HPDE6-E6E7 (cell line): ENCODE data around the gene C15orf61.

Experiments used
- DNase-seq: peaks from one replicate; pipeline ENCODE4 v3.0.0; 2011; ENCODE audit warnings: missing footprints; ENCODE audit errors: extremely low spot score

The C15orf61 gene

DNA sequence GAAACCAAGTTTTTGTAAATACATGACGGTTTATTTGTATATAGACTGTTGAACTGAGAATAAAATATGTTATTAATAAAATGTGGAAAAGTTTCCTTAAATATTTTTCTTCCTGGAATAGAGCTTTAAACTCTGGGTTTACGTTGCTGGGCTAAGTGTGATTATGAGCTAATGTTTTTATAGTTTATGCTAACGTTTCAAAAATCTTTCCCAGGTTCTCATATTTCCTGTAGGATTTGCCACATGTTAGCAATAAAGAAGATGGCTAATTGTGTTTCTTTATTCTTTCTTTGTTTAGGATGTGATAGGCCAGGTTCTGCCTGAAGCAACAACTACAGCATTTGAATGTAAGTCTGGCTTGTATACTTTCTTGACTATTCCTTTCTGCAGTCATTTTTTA is 28.8 kb downstream of the C15orf61 start:
- no peak for DNase-seq

- no peak for DNase-seq
Measured at GRCh38 chr15:67550522-67550921, 29.6 kb downstream of the C15orf61 start.

GRCh38 chr15:67551207-67551743 is 30.3 kb downstream of the C15orf61 start:
- no peak for DNase-seq

GRCh38 chr15:67554580-67554979 is 33.6 kb downstream of the C15orf61 start:
- DNase-seq, result no peak

- DNase-seq, result no peak
Measured at GRCh38 chr15:67556976-67557570, 36.1 kb downstream of the C15orf61 start.

DNA sequence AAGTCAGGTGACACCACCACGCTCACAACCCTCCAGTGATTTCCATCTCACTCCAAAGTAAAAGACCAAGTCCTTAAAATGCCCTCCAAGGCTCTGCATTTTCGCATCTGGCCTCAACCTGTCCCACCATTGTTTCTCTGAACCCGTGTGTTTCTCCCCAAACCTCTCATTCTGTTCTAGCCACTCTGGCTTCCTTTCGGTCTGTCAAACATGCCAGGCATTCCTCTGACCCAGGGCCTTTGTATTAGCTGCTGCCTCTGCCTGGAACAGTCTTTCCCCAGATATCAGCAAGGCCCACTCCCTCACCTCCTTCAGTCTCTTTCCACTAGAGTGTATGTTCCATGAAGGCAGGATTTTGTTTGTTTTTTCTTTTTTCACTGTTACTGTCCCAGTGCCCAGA is 37.6 kb downstream of the C15orf61 start:
- no peak for DNase-seq

DNA sequence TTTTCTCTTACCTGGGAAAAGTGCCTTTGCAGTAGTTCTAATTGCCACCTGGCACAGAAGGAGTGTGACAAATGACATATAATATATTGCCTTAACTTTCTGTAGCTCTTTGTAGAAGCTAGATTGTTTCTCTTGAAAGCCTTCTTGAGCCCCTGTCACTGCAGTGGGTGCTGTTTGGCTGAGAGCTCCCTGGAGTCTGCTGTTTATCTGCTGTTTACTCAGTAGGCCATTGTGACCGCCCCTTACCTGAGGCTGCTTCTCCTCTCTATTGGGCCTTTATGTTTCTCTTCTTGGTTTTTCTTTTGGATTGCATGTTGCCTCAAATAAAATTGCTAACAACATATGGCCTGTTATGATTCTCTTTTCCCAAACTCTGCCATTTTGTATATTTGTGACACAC is 38.2 kb downstream of the C15orf61 start:
- DNase-seq, result no peak

GRCh38 chr15:67559576-67559975 is 38.6 kb downstream of the C15orf61 start:
- no peak for DNase-seq

- DNase-seq, result no peak
Measured at GRCh38 chr15:67560320-67560719, 39.4 kb downstream of the C15orf61 start.

- no peak for DNase-seq
Measured at GRCh38 chr15:67563092-67563491, 42.2 kb downstream of the C15orf61 start.

DNA sequence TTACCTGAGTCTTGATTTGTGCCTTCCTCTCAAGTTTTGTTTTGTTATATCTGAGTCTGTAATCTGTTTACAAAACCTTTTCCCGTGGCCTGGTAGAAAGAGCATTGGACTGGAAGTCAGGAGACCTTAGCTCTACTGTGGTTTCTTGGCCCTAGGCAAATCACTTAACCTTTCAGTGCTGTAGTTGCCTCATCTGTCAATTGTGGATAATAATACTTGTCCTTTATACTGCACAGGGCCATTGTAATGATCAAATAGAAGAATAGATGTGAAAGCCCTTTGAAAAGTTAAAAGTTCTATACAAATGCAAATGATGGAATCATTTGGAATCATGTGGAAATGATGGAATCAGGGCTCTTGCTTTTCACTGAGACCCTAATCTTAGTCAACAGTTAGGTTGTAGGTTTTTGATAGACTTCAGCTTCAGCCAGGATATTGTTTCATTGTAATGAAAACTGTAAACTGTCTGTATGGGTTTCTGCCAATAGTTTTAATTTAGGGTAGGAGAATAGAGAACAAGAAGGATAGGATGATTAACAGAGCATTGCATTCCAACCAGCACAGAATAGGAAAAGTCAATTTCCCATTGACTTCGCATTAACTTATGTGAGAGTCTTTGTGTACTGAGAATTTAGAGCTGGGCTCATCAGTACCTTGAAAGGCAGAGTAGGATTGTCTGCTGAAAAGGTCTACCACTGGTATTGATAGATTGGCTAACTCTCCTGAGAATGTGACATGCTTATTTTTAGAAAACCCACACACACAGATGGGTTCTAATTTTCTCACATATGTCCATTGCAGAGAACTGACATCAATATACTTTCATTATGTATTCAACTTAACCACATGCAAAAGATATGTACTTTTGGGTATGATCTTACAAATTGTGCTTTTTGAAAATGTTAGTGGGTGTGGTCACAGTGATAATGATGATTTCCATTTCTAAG is 43.4 kb downstream of the C15orf61 start:
- DNase-seq, result no peak

DNA sequence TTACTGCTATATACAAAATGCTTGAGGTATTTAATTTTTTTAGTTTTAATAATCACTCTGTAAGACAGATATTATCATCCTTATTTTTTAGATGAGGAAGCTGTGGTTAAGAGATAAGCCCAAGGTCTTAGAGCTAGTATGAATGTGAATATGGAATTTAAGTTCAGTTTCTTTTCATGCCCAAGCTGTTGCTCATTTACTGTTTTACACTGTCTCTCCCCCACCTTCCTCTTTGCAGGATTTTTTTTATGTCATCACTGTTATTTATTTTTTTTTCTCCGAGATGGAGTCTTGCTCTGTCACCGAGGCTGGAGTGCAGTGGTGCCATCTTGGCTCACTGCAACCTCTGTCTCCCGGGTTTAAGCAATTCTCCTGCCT is 44.0 kb downstream of the C15orf61 start:
- DNase-seq, result no peak

DNA sequence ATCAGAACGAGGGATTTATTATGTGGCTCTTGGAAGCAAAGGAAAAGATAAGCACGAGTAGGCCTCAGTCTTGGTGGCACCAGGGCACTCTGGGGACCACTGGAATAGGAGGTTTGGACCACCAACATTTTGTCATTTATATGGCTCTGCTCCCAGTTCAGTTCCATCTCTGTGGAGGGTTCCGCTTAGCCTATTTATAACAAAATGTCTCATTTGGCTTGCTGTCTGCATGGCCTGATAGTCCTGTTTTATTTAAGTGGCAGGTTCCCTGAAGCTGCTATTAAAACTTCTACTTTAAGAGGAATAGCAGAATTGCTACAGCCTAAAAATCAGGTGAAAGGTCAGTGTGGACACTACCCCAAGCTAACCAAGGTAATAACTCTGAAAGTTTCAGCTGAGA is 48.7 kb downstream of the C15orf61 start:
- no peak for DNase-seq

DNA sequence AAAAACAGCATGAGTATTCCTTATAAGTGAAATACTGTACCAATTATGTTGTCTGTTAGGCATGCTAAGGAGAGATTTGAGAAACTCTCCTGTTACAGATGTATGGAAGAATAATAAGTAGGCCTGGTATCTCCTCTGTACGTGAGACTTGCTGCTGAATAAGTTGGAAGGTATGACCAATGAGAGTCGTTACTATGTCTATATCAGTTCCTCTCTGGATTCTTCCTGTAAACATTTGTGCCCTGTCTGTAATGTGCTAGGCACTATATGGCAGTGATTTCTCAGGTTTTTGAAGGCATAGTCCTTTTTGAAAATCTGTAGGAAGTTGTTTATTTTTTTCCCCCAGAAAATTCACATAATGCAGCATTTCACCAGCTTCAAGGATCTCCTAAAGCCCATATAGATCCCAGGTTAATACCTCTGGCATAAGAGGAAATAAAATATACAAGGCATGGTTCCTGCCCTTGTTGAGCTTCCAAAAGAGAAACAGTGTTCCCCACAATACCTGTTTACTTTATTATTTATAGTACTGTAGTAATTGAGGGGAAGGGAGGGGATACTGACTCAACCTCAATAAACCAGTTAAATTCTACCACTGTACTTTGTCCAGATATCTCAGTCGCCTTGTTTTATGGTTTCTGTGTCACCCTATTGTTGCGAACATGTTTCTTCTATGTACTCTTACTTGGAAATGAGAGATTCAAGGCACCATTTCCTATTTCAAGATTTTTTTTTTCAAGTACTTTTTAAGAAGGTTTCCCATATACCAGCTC is 50.1 kb downstream of the C15orf61 start:
- DNase-seq, result no peak

GRCh38 chr15:67571648-67572415 is 50.9 kb downstream of the C15orf61 start:
- DNase-seq, result no peak

DNA sequence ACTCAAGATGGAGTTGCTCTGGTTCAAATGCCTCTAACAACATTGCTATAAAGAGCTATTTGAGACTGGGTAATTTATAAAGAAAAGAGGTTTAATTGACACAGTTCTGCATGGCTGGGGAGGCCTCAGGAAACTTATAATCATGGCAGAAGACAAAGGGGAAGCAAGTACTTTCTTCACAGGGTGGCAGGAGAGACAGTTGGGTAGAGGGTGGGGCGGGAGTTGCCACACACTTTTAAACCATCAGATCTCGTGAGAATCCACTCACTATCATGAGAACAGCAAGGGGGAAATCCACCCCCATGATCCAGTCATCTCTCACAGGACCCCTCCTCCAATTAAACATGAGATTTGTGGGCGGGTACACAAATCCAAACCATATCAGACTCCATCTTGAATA is 52.3 kb downstream of the C15orf61 start:
- no peak for DNase-seq

- DNase-seq, result no peak
Measured at GRCh38 chr15:67575039-67575502, 54.1 kb downstream of the C15orf61 start.

DNA sequence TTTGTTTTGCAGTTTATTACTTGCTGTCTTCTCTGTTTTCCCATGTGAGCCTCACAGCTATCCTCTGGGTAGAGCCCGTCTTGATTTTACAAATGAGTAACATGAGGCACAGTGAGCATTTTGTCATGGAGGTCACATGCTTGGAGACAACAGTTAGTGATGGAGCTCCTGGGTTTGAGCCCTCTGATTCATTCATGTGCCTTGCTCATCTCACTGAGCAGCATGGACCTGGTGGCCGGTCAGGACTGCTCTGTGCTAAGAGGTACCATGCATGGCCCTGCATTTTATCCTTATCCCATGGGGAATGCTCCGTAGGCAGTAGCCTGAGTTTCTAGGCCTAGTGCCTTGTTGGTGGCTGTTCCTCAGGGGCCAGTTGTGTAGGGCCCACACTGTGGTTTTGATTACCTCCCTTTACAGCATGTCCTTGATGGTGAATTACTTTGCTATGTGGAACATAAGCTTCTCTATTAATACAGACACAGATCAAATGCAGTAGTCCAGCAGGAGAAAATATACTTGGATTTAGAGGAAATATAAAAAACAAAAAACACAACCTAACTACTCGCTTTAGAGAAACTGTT is 57.2 kb downstream of the C15orf61 start:
- DNase-seq, result no peak

- no peak for DNase-seq
Measured at GRCh38 chr15:67579164-67579563, 58.2 kb downstream of the C15orf61 start.
